ENCODE measurements around the gene GALNT18.

The GALNT18 gene

DNA sequence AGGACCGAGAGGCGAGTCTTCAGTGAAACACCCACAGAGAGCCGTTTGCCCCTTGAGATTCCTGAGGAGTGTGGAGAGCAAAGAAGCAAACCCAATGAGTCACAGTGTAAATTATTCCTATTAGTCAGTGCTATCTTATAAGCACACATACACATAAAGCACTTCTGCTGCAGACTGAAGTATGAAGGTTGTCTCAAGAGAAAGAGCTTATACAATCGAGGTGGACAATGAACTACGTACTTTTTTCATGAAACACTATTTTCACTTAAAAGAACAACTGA, 37.3 kb downstream of the GALNT18 start:
- DNase-seq = no peak

DNA sequence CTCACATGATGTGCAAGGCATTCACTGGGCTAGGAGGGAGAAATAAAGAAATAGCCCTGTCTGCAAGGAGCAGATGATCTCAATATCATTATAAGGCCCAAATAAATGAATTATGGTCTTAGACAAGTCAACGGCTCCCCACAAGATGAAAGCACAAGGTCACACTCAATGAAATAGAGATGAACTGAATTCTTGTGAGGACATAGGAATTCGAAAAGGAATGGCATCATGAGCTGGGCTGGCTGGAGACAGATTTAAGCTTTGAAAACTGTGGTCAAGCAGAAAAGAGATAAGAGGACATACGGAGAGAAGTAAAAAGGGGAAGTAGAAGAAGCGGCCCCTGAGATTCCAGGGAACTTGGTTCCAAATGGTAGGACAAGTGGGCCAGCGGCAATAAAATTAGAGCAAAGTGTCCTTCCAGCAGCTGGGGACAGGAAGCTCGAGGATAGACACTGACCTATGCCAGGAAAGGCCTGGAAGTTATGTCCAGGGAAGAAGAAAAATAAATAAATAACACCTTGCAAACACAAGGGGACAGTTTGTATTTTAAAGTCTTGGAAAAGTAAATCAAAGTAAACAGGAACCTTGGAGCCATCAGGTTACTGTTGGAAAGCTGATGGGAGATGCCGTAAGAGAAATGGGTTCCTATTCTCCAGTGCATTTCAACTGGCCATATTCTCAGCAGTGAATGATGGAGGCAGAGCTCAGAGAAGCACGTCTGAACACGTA, 37.8 kb downstream of the GALNT18 start:
- DNase-seq = no peak

DNA sequence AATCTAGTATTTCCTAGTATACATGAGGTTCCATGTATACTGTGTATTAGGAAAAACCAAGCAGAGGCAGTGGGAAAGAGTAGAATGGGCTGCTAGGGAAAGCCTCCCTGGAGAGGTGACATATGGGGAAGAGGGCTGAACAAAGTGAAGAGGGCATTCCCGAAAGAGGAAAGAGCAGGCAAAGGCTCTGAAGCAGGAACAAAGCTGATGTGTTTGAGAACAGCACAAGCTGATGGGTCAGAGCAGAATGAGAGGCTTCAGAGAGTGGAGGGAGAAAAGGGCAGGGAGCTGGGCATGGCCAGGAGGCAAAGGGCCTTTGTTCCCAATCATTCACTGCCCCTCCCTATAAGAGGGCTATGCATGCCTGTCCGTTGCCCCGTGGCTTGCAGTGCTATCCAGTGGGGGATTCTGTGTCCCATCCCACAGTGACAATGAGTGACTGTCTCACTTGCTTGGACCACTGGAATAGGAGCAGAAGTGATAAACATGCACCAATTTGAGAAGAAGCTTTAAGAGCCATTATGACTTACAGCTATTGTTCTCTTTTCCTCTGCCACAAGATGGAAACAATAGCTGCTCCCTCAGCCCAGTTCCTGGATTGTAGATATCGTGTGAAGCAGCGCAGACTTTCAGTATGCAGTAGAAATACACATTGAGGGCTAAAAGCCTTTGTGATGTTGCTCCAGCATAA, 39.6 kb downstream of the GALNT18 start:
- DNase-seq = no peak

DNA sequence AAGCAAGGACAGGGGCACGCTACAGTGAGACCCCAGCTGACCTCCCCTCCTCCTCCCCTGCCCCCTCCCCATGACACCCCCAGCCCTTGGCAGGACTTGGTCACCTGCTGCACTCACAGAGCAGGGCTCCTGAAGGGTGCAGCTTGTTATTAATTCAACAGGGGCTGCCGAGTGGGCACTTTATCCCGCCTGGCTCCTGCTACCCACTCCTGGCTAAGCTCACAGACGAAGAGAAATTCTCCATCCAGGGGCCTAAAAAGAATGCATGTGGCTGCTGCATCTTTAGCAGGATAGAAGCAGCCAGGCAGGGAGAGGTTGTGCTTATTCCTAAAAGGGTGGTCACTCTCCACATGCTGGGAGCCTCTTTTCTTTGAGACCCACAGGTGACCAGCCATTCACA, 40.3 kb downstream of the GALNT18 start:
- DNase-seq = no peak

DNA sequence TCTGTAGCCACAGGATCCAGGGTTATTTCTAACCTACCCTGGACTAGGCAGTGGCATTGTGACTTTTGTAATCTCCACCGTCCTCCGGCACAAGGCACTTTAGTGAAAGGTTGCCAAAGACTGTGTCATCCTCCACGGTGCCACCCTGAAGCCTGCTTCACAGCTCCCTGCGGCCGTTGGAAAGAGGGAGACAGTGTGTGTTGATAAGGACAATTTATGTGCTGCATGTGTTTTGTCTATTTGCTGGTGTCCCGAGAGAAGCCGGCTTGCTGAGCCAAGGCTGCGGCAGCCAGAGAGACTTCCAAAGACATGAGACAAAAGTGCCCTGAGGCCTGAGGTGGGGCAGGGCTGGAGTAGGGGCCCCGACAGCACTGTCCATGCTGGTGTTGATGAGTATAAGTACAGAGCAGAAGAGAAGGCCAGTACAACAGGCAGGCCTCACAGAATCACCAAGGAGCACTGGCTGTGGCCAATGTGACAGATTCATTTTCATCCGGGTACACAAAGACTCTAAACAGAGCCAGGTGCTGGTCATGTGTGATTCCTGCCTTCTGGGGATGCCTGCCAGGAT, 40.9 kb downstream of the GALNT18 start:
- no peak for DNase-seq

DNA sequence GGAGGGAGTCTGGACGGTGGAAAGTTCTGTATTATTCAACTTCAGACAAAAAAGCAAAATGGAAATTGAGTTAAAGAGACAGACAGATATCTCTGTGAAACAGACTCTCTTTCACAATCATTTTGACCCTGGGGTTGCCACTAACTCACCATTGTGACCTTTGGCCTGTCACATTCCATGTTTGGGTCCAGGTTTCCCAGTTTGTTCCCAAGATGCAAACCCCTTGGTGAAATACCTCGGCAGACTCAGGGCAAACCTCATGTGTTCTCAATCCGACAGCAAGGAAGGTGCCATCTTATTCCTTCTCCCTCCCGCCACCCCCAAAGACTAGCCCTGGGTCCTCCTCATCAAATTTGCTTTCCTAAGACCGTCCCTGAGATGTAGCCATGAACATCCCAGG, 41.8 kb downstream of the GALNT18 start:
- no peak for DNase-seq

DNA sequence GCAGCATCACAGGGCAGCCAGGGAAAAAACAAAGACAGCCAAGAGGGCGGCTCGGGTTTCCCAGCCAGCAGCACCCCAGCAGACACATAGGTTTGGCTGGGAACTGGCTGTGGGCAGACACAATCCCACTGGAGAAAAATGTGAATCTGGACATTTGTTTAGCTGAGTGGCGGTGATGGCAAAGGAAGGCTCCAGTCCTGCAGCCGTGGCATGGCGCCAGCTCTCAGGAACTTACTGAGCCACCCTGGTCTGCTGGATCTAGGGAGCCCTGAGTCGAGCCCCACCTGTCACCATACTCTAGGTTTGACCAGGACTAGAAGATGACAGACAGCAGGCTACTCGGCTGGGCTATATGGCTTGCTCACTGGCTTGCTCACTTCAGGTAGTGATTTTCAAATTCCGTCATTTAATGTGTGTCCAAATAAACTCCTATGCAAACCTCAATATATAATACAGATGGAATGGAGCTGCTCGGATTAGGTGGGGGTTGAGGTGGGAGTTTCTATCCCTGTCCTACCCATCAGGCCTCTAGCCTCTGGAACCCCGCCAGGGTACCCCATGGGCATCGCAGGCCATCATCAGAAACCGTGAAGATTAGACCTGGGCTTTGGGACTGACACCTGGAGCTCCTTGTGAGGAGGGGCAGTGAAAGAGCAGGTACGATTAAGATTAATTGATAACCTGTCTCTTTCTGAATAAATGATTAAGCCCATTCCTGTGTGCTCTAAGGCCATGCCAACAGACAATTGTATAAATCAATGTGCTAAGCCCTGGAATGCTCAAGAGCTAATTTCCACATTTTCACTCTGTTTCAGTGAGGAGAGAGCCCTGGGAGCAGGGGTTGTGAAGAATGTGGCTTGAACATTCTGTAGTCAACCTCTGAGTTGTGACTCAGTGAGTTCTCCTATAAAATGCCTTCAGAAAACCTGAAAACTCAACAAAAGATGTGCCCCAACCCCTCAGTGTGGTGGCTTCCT, 42.5 kb downstream of the GALNT18 start:
- DNase-seq = no peak

DNA sequence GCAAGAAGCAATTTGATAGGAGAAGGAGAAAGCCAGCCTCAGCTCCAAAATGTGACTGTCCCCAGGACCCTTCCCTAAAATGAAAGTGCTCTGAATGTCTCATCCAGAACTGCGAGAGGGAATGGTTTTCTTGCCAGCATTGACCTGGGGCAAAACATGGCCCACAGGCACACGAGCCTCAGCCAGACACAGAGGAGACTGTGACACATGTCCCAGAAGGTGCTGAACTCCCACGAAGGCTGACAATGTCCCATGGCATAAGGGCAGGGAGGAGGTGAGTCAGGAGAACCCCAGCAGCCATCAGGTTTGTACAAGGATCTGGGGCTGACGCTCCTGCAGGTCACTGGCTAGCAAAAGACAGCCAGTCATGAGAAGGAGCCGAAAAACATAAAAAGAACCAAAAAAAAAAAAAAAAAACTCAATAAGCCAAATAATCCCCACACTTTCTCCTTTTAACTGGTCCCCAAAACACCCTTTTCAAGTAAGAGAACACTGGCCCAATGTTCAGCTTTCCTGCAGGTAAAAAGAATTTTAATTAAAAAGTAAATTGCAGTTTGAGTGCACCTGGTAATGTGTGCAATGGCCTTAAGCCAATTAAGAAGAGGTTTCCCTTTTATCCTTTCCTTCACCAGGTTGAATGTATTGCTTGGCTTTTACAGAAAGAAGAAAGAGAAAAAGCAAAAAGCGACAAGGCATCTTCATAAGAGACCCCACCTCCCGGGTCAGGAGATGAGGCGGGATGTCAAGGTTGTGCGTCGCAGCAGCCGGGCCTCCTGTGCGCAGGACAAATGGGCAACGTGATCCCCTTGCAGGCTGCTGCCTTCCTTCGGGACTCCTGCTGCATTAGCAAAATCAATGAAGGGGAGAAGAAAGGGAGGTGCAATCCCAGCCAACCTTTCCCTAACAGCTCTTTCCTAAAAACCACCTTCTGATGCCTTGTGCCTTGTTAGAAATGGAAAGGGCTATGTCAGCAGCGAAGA, 43.6 kb downstream of the GALNT18 start:
- no peak for DNase-seq

DNA sequence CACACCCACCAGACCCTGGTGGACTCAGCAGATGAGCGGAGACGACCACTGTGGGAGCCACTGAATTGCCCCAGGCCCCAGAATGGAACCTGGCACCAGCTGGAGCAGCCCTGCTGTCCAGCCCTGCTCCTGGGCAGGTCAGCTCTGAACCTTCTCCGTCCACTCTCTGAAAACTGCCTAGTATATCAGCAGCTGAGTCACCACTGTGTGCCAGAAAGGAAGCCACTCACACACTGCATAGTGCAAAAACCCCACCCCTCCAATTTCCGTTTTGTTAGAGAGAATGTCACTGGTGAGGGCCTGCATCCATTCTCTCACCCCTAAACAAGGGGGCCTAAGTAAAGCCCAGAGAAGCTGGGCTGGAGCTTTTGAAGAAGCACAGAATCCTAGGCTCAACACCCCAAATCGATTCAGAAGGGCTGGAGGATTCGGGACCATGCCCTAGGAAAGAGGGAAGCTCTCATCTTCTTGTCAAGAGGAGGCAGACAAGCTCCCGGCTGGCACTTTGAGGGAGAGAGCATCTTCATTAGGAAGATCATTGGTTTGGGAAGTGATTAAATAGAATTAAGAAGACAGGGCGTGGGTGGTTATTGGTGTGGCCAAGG, 44.5 kb downstream of the GALNT18 start:
- DNase-seq = no peak

DNA sequence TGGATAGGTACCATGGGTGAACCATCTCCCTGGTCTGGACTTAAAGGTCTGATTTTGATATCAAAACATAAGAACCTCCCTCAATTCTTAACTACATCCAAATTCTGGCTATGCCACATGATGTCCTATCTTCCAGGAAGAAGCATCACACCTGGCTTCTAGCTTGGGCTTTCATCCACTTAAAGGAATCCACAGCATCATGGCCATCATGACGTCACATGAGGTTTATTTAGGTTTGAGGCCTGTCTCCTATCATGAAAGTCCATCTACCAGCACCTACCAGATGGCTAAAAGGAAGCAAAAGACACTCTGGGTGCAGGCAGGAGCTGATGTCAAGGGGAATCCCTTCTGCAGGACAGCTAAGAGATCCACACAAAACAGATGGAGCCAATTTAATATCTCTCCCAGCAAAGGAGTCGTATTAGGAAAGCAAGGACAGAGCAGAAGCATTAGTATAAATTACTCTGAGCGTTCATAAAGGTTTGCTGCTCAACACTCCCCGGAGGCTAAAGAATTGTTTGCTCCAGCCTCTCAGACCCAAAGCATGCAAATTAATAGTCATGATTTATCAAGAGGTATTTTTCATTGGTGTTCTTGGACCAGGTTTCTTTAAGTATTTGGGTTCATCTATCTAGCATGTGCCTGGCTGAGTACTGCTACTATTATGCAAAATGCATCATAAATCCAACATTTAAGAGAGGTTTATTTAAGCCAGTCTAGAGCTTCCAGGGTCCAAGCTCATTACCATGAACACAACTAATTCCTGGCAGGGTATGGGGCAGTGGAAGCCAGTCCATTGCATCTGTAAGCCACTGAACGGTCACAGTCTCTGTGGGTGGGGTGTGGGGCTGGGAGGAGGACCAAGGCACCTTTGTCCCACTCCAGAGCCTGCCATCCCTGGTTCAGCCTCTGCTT, 47.2 kb downstream of the GALNT18 start:
- DNase-seq = no peak

DNA sequence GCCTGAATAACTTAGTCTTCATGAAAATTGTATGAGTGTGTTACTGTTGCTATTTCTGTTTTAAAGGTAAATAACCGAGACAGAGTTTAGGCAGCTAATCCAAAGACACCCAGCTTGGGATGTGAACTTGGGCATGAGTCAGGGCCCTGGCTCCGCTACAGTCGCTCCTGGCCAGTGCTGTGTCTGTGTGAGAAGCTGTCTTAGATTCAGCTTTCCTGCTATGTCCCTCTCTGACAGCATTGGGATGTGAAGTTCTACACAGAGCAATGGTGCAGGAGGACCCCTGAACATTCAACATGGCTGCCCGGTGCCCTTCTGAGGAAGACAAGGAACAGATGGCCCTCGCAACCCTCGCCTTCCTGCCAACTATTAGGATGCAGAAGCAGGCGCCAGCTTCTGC, 49.4 kb downstream of the GALNT18 start:
- DNase-seq = no peak

DNA sequence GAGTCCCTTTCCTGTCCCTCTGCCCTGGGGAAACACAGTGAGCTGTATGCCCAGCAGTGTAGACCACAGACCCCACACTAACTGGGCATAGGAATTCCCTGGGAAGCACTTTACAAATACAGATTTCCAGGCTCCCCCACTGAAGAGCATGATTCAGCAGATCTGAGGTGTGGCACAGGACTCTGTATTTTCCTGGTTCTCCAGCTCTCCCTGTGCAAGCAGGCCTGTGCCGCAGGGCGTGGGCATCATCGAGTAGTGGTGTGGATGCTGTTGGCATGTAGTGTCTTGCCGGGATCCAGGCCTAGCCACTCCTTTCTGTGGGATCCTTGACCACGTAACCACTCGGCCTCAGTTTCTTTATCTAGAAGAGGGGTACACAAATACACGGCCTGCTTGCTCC, 49.9 kb downstream of the GALNT18 start:
- DNase-seq = no peak

DNA sequence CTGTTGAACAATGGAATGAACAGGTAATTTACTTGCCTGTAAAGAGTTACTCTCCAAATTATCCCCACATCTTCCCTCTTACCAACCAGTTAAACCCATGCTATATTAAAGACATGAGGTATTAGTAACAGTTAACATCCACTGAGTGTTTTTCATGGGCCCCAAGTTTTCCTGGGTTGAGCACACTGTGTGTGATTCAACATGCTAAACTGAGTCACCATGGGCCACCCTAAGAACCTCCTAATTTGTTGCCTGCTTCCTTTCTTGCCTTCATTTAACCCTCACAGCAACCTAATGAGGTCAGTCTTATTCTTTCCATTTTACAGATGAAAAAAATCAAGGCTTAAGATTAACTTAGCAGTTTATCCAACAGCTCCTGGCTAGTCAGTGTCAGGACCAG, 51.0 kb downstream of the GALNT18 start:
- no peak for DNase-seq

DNA sequence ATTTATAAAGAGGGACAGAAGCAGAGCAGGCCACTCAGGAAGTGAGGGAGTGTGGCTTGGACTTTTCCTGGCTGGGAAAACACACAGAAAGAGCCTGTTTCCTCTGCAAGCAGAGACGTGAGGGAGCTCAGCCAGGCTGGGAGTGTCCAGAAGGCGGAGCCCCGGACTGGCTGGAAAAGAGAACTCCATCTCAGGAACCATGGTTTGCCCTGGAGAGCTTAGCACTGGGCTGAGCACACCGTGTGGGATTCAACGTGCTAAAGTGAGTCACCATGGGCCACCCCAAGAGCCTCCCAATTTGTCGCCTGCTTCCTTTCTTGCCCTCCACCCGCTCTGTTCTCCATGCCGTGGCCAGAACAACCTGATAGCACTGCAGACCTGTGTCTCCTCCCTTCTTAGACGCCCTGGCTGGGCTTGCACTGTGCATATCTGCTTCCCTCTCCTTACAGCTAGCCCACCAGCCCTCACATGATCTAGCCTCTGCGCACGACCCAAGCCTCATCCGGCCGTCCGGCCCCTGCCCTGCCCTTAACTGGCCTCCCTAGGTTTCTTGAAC, 51.8 kb downstream of the GALNT18 start:
- DNase-seq = no peak

DNA sequence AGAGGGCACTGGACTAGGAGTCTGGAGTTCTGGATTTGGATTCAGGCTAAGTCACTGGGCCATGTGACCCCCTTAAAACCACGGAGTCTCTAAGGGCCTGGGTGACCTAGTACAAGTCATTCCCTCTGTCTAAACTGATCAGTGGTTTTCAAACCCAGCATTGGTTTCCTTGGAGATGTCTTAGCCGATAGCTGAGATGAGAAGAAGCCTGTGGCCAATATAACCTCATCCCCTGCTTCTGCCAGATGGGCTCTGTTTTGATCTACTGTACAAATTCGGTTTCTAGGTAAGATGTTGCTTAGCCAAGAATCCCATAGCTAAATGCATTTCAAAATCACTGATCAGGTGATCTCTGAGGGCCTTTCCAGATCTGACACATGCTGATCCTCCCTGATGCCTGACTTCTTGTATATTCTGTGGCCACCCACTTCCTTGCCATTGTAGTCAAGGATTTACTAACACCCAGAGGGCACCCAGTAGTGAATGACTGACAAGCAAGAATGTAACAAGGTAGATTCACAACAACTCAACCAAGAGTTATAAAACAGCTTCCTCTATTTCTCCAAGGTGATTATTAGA, 53.1 kb downstream of the GALNT18 start:
- DNase-seq = no peak

DNA sequence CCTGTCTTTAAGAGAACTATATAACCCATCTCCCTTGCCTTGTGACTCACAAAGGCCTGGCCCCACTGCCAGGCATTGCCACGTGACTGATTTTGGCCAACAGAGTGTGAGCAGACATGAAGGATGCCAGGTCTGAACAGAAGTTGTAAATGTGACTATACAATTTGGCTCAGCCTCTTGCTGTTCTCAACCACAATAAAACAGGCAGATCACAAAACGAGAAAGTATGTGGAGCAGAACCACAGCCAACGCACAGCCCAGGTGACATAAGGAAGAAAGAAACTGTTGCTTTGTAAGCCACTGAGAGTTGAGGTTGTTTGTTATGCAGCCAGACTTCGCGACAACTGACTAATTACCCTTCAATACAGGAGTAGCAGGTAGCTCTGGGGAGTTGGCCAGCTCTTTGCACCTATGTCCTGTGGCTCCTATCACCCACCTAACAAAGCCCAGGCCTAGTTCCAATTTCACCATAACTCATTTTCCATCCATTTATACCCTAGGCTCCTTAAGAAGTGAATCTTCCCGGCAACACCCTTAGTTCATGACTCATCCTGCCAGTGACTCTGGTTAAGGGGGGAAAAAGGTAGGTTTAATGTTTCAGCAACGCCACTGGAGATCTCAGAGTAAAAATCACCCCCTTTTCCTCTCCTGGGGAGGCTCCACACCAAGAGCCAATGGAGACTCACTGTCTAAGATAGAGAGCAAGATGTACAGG, 53.7 kb downstream of the GALNT18 start:
- DNase-seq = no peak

DNA sequence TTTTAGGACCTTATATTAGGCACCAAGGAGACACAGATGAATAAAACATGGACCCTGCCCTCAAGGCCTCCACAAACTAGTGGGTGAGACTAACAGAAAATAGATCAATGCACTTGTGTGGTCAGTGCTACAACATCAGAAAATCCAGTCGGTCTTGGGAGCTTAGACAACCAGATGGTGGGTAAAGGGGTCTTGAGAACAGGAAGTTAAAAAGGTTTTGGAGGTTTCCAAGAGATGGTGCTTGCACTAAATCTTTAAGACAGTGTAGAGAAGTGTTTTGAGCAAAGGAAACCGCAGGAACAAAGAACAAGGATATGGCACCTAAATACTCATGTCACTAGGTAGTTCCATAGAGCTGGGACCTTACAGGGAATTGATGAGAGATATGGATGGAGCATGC, 56.2 kb downstream of the GALNT18 start:
- no peak for DNase-seq

DNA sequence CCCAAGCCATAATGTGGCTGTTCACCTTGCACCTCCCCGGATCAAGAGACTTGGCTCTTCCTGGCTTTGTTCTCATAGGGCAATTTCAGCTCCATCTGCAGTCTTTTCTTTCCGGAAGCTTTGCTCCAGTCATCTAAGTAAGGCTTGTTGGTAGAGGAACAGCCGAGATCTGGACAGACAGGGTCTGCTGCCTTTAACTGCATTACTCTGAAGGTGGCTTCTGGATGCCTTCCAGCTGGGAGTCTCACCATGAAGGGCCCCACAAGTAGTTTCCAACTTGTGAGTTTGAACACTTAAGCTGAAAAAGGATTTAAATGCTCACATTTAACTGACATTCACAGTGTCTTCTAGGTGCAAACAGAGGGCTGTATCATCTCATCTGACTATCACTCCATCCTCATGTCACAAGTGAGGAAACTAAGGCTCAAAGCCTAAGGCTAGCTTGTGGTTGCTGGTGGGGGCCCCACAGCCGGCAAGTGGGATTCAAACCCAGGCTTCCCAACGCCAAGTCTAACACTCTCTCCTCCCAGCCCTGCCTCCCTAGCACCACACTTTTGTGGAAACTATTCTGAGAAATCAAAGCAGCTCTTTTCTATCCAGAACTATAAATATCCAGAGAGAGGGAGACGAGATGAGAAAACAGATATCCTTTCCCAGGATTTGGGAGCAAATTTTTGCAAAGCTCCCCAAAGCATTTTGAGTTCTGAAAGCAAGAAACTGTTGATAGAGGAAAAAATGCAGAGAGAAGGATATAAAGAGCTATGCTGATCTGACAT, 58.4 kb downstream of the GALNT18 start:
- no peak for DNase-seq
